GM21619 (cell line): ENCODE data around the gene MCF2L2.
A peak's percentile ranks its signal among the peaks of the same experiment; 100 is the strongest.
"Not testable (repeated sequence)": the region's sequence is repeated elsewhere in the genome, so short reads cannot be mapped to it uniquely, and the experiment has no call there.

ENCODE experiments used
- ATAC-seq: cut with Tn5 transposase; IDR thresholded peaks from one replicate; pipeline ENCODE4 v1.9.1; 2021; ENCODE audit not compliant: unreplicated experiment

The MCF2L2 gene

DNA sequence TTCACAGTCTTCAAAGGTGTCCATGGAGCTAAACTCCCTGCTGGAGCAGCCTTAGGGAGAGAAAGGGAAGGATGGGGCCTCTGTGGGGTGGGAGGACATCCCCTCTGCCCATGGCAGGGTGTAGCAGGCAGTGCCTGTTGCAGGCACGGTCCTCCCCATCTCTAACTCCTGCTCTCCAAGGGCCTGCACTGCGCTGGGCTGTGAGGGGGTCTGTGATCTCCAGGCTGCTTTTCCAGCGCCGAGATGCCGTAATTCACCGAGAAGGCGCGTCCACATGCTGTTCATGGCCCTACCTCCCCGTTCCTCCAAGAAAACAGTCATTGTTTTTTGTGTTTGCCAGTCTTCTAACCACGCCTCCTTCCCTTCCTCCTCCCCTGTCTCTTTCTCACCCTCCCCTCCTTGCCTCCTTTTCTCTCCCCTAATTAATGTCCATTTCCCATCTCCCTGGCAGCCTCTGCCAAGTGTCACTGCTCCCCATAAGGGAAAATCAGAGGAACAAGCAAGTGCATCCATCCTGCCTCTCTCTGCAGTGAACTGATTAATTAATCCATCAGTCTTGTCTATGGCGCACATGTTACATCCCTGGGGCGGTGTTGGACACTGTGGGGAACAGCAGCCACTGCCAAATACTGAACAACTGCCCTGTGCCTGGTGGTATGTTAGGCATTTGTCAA is 248.2 kb downstream of the MCF2L2 start:
- no peak for ATAC-seq

DNA sequence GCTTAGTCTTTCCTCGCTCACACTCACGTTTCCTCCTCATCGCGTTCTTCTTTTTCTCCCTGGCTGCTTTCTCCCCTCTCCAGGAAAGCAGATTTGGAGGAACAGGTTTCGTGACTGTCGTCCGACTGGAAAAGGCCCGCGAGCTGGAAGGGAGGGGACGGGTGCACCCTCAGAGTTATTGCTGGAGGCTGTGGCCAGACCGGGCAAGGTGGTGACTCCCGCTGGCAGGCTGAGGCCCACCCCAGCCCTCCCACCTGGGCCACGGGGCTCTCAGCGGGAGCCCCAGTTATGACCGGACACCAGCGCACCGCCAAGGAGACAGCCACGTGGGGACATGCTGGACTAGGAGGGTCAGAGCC is 248.9 kb downstream of the MCF2L2 start:
- ATAC-seq: not testable (repeated sequence)

DNA sequence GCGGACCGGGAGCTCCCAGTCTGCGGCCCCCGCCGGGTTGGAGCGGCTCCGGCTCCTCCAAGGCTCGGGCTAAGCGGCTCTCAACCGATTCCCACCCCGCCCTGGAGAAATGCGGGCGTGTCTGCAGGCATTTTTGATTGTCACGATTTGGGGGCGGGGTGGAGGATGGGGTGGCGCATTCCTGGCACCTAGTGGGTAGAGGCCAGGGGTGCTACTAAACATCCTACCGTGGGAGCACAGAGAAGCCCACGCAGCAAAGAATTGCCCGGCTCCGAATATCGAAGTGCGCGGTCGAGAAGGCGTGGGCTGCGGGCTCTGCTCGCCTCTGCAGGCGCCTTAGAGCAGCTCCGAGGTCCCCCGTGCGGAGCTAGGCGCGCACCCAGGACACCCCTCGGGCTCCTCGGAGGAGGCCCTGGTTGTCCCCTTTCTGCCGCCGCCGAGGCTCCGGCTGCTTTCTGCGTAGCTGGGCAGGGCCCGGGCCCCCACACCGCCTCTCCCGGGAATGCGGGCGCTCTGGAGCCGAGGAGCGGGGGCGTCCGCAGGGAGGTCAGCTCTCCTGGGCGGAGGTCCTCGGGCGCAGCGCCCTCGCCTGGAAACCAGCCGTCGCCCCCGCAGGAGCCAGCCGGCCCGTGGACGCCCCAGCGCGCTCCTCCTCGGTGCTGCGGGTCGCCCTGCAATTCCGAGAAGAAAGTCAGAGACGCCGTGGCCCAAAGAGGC is 249.4 kb downstream of the MCF2L2 start:
- peak; percentile 56 for ATAC-seq

- ATAC-seq: no peak
Measured at GRCh38 chr3:183178512-183178832, 249.9 kb downstream of the MCF2L2 start.

GRCh38 chr3:183172051-183172639 is 256.3 kb downstream of the MCF2L2 start:
- no peak for ATAC-seq

- ATAC-seq: not testable (repeated sequence)
Measured at GRCh38 chr3:183167975-183168374, 260.4 kb downstream of the MCF2L2 start.

- ATAC-seq: no peak
Measured at GRCh38 chr3:183163563-183163962, 264.9 kb downstream of the MCF2L2 start.

GRCh38 chr3:183161552-183162336 is 266.7 kb downstream of the MCF2L2 start:
- ATAC-seq: peak; percentile 69

DNA sequence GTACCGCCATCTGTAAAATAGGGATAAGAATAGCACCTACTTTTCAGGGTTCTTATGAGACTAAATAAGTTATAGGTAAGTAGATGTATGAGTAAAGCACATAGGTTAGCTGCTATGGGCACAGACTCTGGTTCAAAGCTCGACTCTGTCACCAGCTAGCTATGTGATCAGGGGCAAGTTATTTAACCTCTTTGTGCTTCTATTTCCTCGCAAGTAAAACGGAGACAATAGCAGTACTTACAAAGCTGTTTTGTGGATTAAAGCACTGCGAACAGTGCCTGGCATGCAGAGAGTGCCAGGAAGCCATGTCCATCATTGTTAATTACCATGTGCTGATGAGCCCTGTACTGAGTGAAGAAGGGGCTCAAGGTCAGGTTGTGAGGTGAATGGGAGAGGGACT is 267.8 kb downstream of the MCF2L2 start:
- ATAC-seq: no peak

DNA sequence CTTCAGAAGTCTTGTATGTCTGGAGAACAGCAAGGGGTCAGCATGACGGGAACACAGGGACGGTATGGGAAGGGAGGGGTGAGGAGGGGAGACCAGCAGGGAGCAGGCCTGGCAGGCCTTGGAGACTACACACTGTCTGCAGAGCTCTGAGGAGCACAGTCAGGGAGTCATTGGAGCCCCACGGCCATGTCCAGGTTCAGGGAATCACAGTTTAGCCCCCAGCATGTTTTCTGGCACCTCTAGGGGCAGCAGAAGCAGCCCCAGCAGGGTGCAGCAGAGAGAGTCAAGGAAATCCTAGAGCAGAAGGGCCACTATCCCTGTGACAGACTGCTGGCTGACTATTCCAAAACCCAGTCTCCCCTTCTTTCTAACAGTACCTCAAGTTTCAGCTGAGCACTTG is 269.1 kb downstream of the MCF2L2 start:
- no peak for ATAC-seq

GRCh38 chr3:183158551-183159006 is 269.8 kb downstream of the MCF2L2 start:
- peak; percentile 63 for ATAC-seq

DNA sequence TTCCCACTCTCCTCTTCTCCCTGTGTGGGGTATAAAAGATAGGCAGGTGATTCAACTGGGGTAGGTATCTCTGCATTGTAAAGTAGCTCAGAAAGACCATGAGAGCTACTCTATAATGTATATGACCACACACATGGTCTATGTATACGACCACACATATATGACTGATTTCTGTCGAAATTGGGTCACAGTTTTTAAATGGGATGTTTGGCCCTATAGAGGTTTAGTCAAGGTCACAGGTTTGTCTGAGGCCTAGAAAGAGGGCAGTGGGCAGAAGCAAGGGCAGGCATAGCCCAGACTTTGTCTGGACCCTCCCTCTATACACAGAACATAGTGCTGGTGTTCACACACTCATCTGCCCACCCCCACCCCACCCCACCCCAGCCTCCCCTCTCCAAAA is 270.3 kb downstream of the MCF2L2 start:
- ATAC-seq: no peak

GRCh38 chr3:183156266-183156665 is 272.2 kb downstream of the MCF2L2 start:
- no peak for ATAC-seq

DNA sequence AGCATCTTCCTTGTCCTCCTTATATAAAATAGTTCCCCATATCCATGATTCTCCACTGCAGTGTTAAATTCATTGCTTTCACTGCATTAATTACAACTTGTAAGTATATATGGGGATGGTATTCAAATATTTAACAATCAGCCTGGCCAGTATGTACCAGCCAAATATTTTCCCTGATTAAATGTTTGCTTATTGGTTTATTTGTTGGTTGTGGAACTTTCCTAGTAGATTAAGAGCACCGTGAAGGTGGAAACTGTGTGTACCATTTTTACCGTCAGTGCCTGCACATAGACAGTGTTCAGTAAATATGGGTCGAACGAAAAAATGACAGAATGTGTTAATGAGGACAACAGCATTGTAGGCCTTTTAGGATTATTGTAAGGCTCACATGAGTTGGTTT is 272.9 kb downstream of the MCF2L2 start:
- ATAC-seq: no peak

GRCh38 chr3:183153210-183153950 is 275.0 kb downstream of the MCF2L2 start:
- ATAC-seq: no peak

DNA sequence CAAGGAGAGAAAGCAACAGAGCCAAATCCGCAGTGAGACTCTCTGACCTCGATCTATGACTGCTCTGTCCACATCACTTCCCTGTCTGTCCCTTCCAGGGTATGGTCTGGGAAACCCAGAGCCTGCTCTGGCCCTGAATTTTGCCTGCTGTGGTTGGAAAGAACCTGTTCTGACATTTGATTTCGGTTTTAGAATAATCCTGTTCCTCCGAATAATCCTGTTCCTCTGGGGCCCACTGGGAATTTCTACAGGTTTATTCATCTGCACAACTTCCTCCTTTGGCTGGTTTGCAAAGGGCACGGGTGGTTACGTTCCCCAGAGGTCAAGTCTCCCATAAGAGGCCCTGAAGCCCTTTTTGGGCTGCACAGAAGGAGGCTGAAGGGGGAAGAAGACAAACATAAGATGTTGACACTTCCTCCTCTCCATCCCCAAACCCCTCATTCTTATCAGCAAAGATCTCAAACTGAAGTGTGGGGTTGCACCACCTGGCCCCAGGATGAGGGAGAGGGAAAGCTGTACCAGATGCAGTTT is 276.5 kb downstream of the MCF2L2 start:
- ATAC-seq: no peak

DNA sequence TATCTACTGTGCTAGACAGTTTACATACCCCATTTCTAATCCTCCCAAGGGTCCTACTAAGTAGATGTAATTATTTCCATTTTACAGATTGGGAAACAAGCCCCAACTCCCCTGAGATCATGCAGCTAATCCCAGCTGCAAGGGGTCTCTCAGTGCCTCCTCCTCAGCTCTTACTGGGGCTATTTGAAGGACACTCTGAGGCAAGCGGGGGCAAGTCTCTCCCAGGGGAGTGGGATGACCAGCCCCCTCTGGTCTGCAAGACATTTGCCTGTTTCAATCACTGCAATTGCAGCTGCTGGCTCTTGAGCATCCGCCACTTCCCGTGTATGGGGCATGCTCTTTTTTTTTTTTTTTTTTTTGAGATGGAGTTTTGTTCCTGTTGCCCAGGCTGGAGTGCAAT is 277.3 kb downstream of the MCF2L2 start:
- no peak for ATAC-seq

DNA sequence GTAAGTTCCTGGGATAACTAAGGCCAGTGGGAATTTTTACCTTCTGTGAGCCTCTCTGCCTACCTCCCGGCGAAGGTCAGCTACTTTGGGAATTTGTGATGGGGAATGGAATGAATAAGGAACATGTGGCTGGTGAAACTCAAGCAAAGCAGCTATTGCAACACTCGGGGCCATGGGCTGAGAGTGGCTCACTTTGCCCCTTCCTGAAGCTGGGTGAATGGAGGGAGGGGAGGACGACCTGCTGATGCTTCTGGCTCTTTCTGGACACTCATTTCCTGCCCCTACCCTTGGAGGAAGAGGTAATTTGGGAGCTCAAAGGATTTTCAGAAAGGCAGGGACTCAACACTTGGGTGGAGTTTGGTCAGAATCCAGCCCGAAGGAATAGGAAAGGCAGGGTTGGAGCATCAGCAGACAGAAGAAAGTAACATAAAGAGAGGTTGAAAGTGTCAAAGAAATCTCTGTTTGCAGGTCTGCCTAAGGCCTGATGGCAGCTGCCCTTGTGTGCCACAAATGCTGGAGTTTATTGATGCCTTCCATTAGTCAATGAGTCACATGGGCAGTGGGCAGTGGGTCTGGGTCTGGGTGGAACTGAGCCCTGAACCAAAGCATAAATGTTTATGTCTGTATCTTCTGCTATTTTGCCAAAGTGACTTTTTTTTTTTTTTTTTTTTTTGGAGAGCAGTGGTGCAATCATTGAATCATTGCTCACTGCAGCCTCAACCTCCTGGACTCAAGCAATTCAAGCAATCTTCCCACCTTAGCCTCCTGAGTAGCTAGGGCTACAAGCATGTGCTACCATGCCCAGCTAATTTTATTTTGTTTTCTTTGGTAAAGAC is 278.3 kb downstream of the MCF2L2 start:
- ATAC-seq: no peak

DNA sequence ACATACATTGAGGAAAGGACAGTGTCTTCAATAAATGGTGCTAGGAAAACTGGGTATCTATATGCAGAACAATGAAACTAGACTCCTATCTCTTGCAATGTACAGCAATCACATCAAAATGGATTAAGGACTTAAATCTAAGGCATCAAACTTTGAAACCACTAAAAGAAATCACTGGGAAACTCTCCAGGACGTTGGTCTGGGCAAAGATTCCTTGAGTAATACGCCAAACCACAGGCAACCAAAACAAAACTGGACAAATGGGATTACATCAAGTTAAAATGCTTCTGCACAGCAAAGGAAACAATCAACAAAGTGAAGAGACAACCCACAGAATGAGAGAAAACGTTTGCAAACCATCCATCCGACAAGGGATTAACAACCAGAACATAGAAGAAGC is 280.4 kb downstream of the MCF2L2 start:
- ATAC-seq: no peak

GRCh38 chr3:183144363-183144762 is 284.1 kb downstream of the MCF2L2 start:
- no peak for ATAC-seq
